Fibroblast of peridontal ligament (primary cell): ENCODE measurements around the gene IDE.
"Not testable (repeated sequence)": the region's sequence is repeated elsewhere in the genome, so short reads cannot be mapped to it uniquely, and the experiment has no call there.

ENCODE experiments used
- DNase-seq: peaks from one replicate; pipeline ENCODE4 v3.0.0-alpha.2; 2010; ENCODE audit errors: extremely low read depth

The IDE gene

DNA sequence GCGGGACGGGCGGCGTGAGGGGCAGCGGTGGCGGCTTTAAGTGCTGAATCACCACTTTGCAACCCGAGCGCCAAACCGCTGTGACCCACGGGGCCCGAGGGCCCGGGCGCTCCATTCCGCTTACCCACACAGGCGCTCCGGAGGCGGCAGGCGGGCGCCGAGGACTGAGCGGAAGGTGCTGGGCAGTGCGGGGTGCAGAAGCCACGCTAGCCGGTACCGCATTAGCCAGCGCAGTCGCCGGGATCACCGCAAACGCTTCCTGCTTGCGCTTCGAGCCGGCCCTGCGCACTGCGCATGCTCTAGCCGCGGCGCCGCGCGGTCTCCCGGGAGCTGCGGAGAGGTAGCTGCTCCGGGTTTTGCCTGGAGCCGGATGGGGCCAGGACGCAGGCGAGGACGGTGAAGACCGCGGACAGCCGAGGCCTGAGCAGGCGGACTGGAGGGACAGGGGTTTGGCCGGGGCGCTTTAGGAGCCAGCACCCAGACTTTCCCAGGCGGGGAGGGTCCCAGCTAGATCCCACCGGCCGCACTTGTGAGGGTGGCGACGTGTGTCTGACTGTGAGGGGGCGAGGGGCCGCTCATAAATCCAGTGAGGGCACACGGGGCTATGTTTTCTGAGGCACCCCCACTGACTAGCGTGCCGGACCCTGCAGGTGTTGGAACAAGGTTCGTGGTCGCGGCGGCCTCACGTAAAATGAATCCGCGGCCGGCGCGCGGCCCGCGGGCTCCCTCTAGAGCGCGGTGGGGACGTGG lies at the start of gene IDE:
IDE (minus strand) TSS at position 296 of the 750 bp plus-strand sequence; CDS start at position 222, 74 bp downstream.
- DNase-seq, result peak; percentile 83

GRCh38 chr10:92619368-92619767 lies 45.5 kb upstream of the IDE start:
- peak; percentile 34 for DNase-seq

GRCh38 chr10:92615515-92615914 lies 41.6 kb upstream of the IDE start:
- no peak for DNase-seq

DNA sequence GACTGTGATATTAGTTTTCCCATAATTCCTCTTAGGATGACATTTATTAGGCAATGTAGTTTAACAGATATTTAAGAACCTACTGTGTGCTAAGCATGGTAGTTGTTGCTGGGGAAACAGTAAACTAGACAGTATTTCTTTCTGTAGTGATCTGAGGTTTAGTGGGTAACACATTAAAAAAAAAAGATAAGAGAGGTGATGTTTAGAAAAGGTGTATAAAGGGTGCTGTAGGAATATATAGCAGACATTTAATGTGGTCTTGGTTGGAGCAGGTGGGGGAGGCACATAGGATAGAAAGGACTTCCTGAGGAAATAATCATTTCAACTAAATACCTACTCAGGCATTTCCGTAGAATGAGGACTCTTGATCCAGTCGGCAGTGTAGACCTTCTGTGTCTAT lies 30.9 kb upstream of the IDE start:
- DNase-seq, result no peak

DNA sequence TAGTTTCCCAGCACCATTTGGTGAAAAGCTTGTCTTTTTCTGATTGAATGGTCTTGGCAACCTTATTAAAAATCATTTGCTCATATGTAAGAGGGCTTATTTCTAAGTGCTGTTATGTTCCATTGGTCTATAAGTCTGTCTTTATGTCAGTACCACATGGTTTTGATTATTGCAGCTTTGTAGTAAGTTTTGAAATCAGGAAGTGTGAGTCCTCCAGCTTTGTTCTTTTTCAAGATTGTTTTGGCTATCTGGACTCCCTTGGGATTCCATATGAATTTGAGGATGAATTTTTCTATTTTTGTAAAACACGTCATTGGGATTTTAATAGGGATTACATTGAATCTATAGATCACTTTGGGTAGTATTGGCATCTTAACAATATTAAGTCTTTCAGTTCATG lies 24.4 kb upstream of the IDE start:
- DNase-seq, result peak; percentile 75

GRCh38 chr10:92595505-92595904 lies 21.6 kb upstream of the IDE start:
- DNase-seq, result no peak

DNA sequence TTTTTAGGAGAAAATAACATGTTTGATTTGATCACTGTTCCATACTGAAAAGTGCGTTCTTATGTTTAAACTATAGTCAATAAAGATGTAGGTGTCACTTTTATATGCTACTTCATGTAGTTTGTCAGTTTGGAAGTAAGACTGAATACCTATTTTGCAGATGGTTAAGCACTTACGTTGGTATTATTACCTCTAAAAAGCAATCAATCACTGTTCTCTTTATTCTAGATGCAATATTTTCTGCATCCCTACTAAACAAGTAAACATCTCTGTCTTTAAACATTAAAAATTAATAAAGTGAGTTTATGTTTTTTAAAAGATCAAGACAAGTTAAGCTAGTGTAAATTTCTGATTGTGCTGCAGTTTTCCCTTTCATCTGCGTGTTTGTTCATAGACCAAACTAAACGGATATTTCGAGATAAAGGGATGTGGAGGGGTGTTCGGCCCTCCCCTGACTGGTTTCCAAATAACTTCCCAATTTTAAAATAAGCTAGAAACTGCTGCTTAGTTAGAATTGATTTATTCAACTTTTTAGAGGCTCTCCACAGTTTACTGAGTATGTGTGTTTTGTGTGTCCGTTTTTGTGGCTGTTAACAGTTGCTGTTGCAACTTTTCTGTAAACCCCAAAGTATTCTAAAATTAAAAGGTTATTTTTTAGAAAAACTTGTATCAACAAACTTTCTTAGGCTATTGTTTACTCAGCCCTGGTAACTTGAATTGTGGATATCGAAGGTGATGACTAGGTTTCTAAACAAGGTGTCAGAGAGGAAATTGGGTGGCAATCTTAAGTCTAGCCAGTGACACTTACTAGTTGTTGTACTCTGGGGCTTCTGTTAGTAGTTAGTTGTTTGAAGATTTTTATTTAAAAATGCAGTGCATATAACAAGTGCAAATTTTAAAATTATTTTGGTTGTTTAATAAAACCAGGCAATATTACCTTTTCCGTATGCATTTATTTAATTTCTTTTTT lies 20.0 kb upstream of the IDE start:
- DNase-seq, result no peak

DNA sequence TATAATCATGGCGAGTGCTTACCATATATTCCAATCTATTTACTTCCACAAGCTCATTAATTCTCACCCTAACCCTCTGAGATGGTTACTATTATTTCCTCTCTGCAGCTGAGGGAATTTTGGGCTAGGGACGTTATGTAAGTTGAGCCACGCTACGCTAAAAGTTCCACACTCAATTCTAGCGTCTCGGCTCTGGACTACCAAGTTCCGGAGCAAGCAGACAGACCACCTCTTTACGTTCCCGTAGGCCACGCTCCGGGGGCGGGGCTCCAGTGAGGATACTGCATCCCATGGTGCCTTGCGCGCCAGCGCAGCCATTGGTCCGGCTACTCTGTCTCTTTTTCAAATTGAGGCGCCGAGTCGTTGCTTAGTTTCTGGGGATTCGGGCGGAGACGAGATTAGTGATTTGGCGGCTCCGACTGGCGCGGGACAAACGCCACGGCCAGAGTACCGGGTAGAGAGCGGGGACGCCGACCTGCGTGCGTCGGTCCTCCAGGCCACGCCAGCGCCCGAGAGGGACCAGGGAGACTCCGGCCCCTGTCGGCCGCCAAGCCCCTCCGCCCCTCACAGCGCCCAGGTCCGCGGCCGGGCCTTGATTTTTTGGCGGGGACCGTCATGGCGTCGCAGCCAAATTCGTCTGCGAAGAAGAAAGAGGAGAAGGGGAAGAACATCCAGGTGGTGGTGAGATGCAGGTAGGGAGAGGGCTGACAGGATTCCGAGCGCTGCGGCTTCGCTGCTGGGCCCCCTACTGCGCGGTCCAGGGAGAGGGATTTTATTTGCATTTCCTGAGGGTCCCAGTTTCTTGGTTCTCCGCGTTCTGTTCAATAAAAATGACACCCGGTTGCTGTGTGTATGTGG lies 19.1 kb upstream of the IDE start, which contains the start of gene KIF11:
KIF11 (plus strand) TSS at position 370 of the 858 bp plus-strand sequence; CDS start at position 616, 246 bp downstream.
- peak; percentile 96 for DNase-seq

- DNase-seq, result peak; percentile 91
Measured at GRCh38 chr10:92591550-92592022, 17.7 kb upstream of the IDE start.

- DNase-seq, result peak; percentile 49
Measured at GRCh38 chr10:92590623-92591549, 17.0 kb upstream of the IDE start.

DNA sequence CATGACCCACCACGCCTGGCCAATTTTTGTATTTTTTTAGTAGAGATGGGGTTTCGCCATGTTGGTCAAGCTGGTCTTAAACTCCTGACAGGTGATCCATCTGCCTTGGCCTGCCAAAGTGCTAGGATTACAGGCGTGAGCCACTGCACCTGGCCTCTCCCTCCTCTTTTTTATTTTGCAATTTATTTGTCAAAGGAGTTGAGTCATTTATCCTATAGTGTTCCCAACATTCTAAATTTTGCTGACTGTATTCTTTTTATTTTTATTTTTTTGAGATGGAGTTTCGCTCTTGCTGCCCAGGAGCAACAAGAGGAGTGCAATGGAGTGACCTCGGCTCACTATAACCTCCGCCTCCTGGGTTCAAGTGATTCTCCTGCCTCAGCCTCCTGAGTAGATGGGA lies 8.5 kb upstream of the IDE start:
- not testable (repeated sequence) for DNase-seq

GRCh38 chr10:92575961-92576360 lies 2.1 kb upstream of the IDE start:
- peak; percentile 34 for DNase-seq

DNA sequence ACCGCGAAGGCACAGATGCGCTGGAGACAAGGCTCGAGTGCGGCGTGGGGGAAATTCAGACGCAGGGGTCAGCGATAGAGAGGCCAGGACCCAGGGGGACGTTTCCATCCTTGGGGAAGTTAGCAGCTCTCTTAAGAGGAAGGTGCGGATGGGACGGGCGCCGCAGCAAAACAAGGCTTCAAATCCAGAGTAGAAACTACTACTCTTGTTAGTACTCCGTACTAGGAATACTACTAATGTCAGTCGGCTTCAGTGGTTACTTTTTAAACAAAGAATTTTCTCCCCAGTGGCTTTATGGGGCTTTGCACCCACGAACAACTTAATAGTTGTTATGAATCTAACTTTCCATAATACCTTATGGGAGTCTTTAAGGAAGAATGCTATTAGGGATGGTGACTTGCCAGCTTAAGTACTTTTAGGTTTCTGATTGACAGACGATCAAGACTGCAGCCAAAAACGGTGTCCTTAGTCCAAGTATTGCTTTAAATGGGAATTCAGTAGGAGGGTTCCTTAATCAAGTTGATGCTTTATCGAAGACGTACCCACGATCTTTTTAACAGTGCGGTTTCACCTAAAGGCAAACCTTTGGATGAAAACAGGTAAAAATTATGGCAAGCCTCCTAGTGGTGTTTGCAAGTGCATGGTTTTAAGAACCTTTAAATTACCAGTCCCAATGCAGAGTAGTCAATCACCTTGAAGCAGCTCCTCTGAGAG lies 812 bp upstream of the IDE start:
- DNase-seq, result peak; percentile 63

DNA sequence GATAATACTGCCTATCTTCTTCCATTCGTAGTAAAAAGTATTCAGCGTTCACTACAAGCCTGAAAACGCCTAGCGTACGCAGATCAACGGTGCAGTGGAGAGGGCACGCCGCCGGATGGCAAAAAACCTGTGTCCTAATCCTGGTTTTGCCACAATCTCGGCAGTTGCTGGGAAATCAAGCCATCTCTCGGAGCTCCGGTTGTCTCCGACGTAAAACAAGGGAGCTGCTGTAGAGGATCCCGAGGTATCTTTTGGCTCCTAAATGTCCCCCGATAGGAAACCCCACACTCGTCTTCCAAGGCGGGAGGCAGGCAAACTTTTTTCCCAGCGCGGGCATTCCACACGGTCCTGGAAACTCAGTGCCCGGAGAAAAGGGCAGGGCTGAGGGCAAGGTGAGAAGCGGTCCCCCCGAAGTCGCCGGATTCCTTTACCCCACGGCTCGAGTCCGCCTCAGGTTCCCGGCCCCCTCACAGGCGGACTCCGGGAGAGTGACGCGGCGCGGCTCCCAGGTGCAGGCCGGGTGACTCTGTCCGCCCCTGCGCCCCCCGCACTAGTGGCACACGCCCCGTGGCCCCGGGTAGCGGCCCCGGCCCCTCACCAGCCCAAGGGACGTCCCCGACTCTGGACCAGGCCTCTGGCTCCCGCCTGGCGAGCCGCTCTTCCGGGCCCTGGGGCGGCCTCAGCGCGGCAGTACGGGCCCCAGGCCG lies 649 bp downstream of the IDE start:
- DNase-seq, result peak; percentile 58

DNA sequence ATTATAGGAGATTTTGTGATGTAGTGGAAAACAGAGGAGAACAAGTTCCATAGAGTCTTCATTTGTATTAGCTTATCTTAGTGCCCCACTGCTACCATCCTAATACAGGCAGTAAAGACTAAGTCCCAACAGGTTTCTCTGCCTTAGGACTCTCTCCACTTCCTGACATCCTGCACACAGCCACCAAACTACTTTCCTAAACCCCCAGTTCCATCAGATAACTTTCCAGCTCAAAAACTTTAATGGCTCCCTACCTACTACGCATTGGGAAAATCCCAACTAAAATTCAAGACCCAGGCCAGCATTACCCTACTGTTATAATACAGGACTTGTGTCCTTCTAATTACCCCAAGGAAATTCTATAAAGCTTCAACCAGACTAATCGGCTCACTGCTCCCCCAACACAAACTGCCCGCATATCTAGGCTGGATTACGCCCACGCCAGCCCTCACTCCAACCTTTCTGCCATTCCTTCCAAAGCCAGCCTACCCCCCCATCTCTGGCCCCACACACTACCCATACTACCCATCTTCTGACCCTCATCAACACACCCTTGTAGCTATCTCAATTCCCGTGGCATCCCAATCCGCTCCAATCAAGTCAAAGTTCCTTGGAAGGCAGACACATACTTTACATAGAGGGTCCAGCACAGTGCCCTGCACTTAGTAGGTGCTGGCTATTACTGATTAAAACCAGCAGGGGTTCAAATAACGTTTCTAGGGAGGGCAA lies 1.4 kb downstream of the IDE start:
- no peak for DNase-seq

DNA sequence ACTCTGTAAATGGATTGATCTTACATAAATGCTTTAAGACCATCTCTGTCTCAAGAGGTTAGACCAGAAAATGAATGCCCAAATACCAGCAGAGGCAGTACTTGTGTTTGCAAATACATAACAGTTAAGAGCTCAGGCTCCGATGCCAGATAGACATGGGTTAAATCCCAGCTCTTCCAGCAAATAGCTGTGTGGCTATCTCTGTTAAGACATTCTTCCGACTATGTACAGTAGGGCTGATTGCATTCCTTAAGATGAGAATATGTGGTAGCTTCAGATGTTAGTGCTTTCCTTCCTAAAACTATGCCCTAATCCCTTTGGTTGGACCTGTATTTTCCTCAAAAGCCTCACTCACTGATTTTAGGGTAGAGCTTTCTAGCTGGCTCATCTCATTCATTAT lies 2.2 kb downstream of the IDE start:
- DNase-seq, result peak; percentile 73

DNA sequence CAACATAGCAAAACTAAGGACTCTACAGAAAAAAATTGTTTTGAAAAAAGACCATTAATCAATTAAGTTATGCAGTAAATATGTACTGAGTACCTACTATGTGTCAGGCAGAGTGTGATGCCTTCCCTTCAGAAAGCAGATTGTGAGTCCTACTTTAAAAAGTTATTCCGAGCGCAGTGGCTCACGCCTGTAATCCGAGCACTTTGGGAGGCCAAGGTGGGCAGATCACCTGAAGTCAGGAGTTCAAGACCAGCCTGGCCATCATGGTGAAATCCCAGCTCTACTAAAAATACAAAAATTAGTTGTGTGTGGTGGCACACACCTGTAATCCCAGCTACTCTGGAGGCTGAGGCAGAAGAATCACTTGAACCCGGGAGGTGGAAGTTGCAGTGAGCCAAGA lies 4.2 kb downstream of the IDE start:
- DNase-seq, result not testable (repeated sequence)

DNA sequence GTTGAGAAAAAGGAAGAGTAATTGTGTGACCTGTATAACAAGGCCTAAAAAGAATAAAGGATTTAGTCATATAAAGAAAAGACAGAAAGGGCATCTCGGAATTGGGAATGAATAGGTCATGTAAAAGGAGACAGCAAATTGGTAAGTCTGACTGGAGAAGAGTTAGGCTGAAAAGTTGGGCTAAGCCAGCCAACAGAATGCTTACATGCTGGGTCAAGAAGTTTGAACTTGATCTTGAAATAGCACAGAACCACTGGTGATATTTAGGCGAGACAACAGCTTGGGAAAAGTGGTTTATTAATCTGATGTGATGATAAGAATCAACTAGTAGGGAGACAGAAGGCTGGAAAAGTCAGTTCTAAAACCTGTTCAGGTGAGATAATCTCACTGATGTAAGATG lies 4.8 kb downstream of the IDE start:
- no peak for DNase-seq
